ENCODE data around the gene CCDC170.

The CCDC170 gene

GRCh38 chr6:151634336-151634720 lies 140.5 kb downstream of the CCDC170 start:
- H3K4me2 ChIP-seq (ENCODE audit: low read depth, low read length, poor library complexity, severe bottlenecking), result no peak overlapping the region
- H4K20me1 ChIP-seq (ENCODE audit: insufficient read depth, low read length, poor library complexity, severe bottlenecking), result no peaks in the 10 kb centered on the region
- no peak overlapping the region for H3K4me3 ChIP-seq (ENCODE audit: low read length, poor library complexity, severe bottlenecking)

DNA sequence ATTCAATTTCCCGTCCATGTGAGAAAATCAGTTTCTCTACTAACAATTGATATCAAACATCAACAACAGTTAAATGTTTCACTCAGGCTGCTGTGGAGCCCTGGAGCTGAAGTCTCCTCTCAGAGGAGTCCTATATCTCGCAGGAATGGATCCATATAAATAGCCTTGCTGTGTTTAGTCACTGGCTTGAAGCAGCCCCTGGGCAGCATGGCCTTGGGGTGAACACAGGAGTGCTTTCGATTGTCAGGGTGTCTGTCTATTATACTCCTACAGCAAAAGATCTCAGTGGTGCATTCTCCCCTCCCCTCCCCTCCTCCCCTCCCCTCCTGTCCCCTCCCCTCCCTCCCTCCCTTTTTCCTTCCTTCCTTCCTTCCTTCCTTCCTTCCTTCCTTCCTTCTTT lies 141.9 kb downstream of the CCDC170 start:
- H3K9me2 ChIP-seq (replicated peaks; ENCODE audit: low read depth, low read length), result no peaks in the 10 kb centered on the region
- peaks cover 5% of the 10 kb centered on the region for H3K4me1 ChIP-seq (ENCODE audit: insufficient read depth, low read length, poor library complexity, severe bottlenecking)
- H4K20me1 ChIP-seq (ENCODE audit: insufficient read depth, low read length, poor library complexity, severe bottlenecking), result no peaks in the 10 kb centered on the region
- H3K27me3 ChIP-seq (ENCODE audit: insufficient read depth, low read length, poor library complexity, severe bottlenecking), result no peaks in the 10 kb centered on the region
- no peaks in the 10 kb centered on the region for H3K36me3 ChIP-seq (ENCODE audit: insufficient read depth, low read length)
- no peaks in the 10 kb centered on the region for H3K79me2 ChIP-seq (ENCODE audit: insufficient read depth, low read length)
- no peak overlapping the region for H3K4me2 ChIP-seq (ENCODE audit: low read depth, low read length, poor library complexity, severe bottlenecking)
- no peaks in the 10 kb centered on the region for H3K9me3 ChIP-seq (ENCODE audit: insufficient read depth, low read depth, low read length)
- no peak for TF ChIP-seq CTCF (conservative IDR thresholded peaks at IDR 0.05; ENCODE audit: low read length)
- no peak for TF ChIP-seq EZH2phosphoT487 (IDR thresholded peaks at IDR 0.05; ENCODE audit: borderline replicate concordance)
- H3K4me3 ChIP-seq (ENCODE audit: low read length, poor library complexity, severe bottlenecking), result no peak overlapping the region
- no peaks in the 10 kb centered on the region for H3F3A ChIP-seq (ENCODE audit: low read depth)
- H2AFZ ChIP-seq (ENCODE audit: low read length), result no peak overlapping the region
- no peak overlapping the region for H3K9ac ChIP-seq (ENCODE audit: low read depth, low read length, poor library complexity, severe bottlenecking)

More at GRCh38 chr6:151634336-151634720, 140.5 kb downstream of the CCDC170 start:
- Histone ChIP-seq H3K9me3 (ENCODE audit: insufficient read depth, low read depth, low read length) (no peaks in the 10 kb centered on the region), H3F3A (ENCODE audit: low read depth) (no peaks in the 10 kb centered on the region), H3K4me1 (ENCODE audit: insufficient read depth, low read length, poor library complexity, severe bottlenecking) (peaks cover 5% of the 10 kb centered on the region), H3K9ac (ENCODE audit: low read depth, low read length, poor library complexity, severe bottlenecking) (no peak overlapping the region), H3K27me3 (ENCODE audit: insufficient read depth, low read length, poor library complexity, severe bottlenecking) (no peaks in the 10 kb centered on the region), H3K9me2 (replicated peaks; ENCODE audit: low read depth, low read length) (no peaks in the 10 kb centered on the region), H2AFZ (ENCODE audit: low read length) (no peak overlapping the region), H3K36me3 (ENCODE audit: insufficient read depth, low read length) (no peaks in the 10 kb centered on the region), H3K79me2 (ENCODE audit: insufficient read depth, low read length) (no peaks in the 10 kb centered on the region)
- no peak for TF ChIP-seq EZH2phosphoT487 (IDR thresholded peaks at IDR 0.05; ENCODE audit: borderline replicate concordance)
- TF ChIP-seq CTCF (conservative IDR thresholded peaks at IDR 0.05; ENCODE audit: low read length), result no peak

DNA sequence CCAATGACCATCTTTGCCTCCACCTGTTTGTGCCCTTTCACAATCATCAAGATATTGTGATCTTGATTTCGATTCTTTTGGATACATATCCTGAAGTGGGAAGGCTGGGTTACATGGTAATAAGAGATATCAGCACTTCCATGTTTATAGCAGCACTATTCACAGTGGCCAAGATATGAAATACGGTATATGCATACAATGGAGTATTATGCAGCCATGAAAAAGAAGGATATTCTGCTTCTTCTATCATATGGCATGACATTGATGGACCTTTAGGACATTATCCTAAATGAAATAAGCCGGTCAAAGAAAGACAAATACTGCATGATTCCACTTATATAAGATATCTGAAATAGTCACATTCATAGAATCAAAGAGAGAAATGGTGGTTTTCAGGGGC lies 144.0 kb downstream of the CCDC170 start:
- H3F3A ChIP-seq (ENCODE audit: low read depth), result no peaks in the 10 kb centered on the region
- H3K4me3 ChIP-seq (ENCODE audit: low read length, poor library complexity, severe bottlenecking), result no peak overlapping the region
- H3K4me2 ChIP-seq (ENCODE audit: low read depth, low read length, poor library complexity, severe bottlenecking), result no peak overlapping the region
- H3K9me2 ChIP-seq (replicated peaks; ENCODE audit: low read depth, low read length), result no peaks in the 10 kb centered on the region
- TF ChIP-seq EZH2phosphoT487 (IDR thresholded peaks at IDR 0.05; ENCODE audit: borderline replicate concordance), result no peak
- TF ChIP-seq CTCF (conservative IDR thresholded peaks at IDR 0.05; ENCODE audit: low read length), result no peak
- H2AFZ ChIP-seq (ENCODE audit: low read length), result no peak overlapping the region
- no peaks in the 10 kb centered on the region for H3K79me2 ChIP-seq (ENCODE audit: insufficient read depth, low read length)
- H3K36me3 ChIP-seq (ENCODE audit: insufficient read depth, low read length), result no peaks in the 10 kb centered on the region
- H3K9ac ChIP-seq (ENCODE audit: low read depth, low read length, poor library complexity, severe bottlenecking), result no peak overlapping the region
- H3K27me3 ChIP-seq (ENCODE audit: insufficient read depth, low read length, poor library complexity, severe bottlenecking), result no peaks in the 10 kb centered on the region
- no peaks in the 10 kb centered on the region for H3K9me3 ChIP-seq (ENCODE audit: insufficient read depth, low read depth, low read length)
- no peaks in the 10 kb centered on the region for H3K4me1 ChIP-seq (ENCODE audit: insufficient read depth, low read length, poor library complexity, severe bottlenecking)
- no peaks in the 10 kb centered on the region for H4K20me1 ChIP-seq (ENCODE audit: insufficient read depth, low read length, poor library complexity, severe bottlenecking)

Data from Loucy (cell line).